ENCODE data around the gene SRD5A2.

The SRD5A2 gene

GRCh38 chr2:31528823-31529222 is 51.9 kb downstream of the SRD5A2 start:
- no peak overlapping the region for H2AFZ ChIP-seq (ENCODE audit: low read depth, low read length, severe bottlenecking)
- no peak overlapping the region for H3K4me3 ChIP-seq (ENCODE audit: insufficient read depth, low read length, poor library complexity, severe bottlenecking)
- no peaks in the 10 kb centered on the region for H4K20me1 ChIP-seq (ENCODE audit: low read depth, low read length)
- H3K9me2 ChIP-seq (replicated peaks; ENCODE audit: insufficient read depth, low read length) = no peaks in the 10 kb centered on the region
- no peaks in the 10 kb centered on the region for H3K79me2 ChIP-seq (ENCODE audit: insufficient read depth, low read length)
- no peaks in the 10 kb centered on the region for H3F3A ChIP-seq (ENCODE audit: insufficient read depth)
- TF ChIP-seq, protein P1, sequence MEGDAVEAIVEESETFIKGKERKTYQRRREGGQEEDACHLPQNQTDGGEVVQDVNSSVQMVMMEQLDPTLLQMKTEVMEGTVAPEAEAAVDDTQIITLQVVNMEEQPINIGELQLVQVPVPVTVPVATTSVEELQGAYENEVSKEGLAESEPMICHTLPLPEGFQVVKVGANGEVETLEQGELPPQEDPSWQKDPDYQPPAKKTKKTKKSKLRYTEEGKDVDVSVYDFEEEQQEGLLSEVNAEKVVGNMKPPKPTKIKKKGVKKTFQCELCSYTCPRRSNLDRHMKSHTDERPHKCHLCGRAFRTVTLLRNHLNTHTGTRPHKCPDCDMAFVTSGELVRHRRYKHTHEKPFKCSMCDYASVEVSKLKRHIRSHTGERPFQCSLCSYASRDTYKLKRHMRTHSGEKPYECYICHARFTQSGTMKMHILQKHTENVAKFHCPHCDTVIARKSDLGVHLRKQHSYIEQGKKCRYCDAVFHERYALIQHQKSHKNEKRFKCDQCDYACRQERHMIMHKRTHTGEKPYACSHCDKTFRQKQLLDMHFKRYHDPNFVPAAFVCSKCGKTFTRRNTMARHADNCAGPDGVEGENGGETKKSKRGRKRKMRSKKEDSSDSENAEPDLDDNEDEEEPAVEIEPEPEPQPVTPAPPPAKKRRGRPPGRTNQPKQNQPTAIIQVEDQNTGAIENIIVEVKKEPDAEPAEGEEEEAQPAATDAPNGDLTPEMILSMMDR (IDR thresholded peaks at IDR 0.05; ENCODE audit: insufficient read depth, low read length, poor library complexity, severe bottlenecking) = no peak
- no peak for TF ChIP-seq EZH2phosphoT487 (conservative IDR thresholded peaks at IDR 0.05; ENCODE audit: low read length)
- H3K4me2 ChIP-seq (ENCODE audit: low read depth, low read length, poor library complexity, severe bottlenecking) = no peak overlapping the region
- H3K27ac ChIP-seq (ENCODE audit: low read depth, low read length) = no peak overlapping the region
- no peaks in the 10 kb centered on the region for H3K36me3 ChIP-seq (ENCODE audit: low read length)
- no peak overlapping the region for H3K9ac ChIP-seq (ENCODE audit: low read length)
- H3K27me3 ChIP-seq (ENCODE audit: low read length) = no peaks in the 10 kb centered on the region
- H3K9me3 ChIP-seq (ENCODE audit: insufficient read depth, low read length) = no peaks in the 10 kb centered on the region

GRCh38 chr2:31526946-31527732 is 53.6 kb downstream of the SRD5A2 start:
- Histone ChIP-seq H3F3A (ENCODE audit: insufficient read depth) (no peaks in the 10 kb centered on the region), H3K4me2 (ENCODE audit: low read depth, low read length, poor library complexity, severe bottlenecking) (no peak overlapping the region), H3K4me3 (ENCODE audit: insufficient read depth, low read length, poor library complexity, severe bottlenecking) (no peak overlapping the region), H3K9me3 (ENCODE audit: insufficient read depth, low read length) (no peaks in the 10 kb centered on the region), H3K27me3 (ENCODE audit: low read length) (no peaks in the 10 kb centered on the region), H3K36me3 (ENCODE audit: low read length) (no peaks in the 10 kb centered on the region), H4K20me1 (ENCODE audit: low read depth, low read length) (no peaks in the 10 kb centered on the region), H3K79me2 (ENCODE audit: insufficient read depth, low read length) (no peaks in the 10 kb centered on the region), H3K9me2 (replicated peaks; ENCODE audit: insufficient read depth, low read length) (no peaks in the 10 kb centered on the region), H2AFZ (ENCODE audit: low read depth, low read length, severe bottlenecking) (no peak overlapping the region), H3K9ac (ENCODE audit: low read length) (no peak overlapping the region), H3K27ac (ENCODE audit: low read depth, low read length) (no peak overlapping the region)
- no peak for TF ChIP-seq EZH2phosphoT487 (conservative IDR thresholded peaks at IDR 0.05; ENCODE audit: low read length)
- TF ChIP-seq, protein P1 (IDR thresholded peaks at IDR 0.05; ENCODE audit: insufficient read depth, low read length, poor library complexity, severe bottlenecking) = no peak

- H3K4me2 ChIP-seq (ENCODE audit: low read depth, low read length, poor library complexity, severe bottlenecking) = no peak overlapping the region
- TF ChIP-seq EZH2phosphoT487 (conservative IDR thresholded peaks at IDR 0.05; ENCODE audit: low read length) = no peak
- TF ChIP-seq, protein P1 (IDR thresholded peaks at IDR 0.05; ENCODE audit: insufficient read depth, low read length, poor library complexity, severe bottlenecking) = no peak
Observed at GRCh38 chr2:31525876-31526275, 54.9 kb downstream of the SRD5A2 start.

More at GRCh38 chr2:31525876-31526275, 54.9 kb downstream of the SRD5A2 start:
- Histone ChIP-seq H3K79me2 (ENCODE audit: insufficient read depth, low read length) (no peaks in the 10 kb centered on the region), H3K9me3 (ENCODE audit: insufficient read depth, low read length) (no peaks in the 10 kb centered on the region), H3K27me3 (ENCODE audit: low read length) (no peaks in the 10 kb centered on the region), H4K20me1 (ENCODE audit: low read depth, low read length) (no peaks in the 10 kb centered on the region), H3K36me3 (ENCODE audit: low read length) (no peaks in the 10 kb centered on the region), H3K27ac (ENCODE audit: low read depth, low read length) (no peak overlapping the region), H3K9ac (ENCODE audit: low read length) (no peak overlapping the region), H2AFZ (ENCODE audit: low read depth, low read length, severe bottlenecking) (no peak overlapping the region), H3K9me2 (replicated peaks; ENCODE audit: insufficient read depth, low read length) (no peaks in the 10 kb centered on the region), H3K4me3 (ENCODE audit: insufficient read depth, low read length, poor library complexity, severe bottlenecking) (no peak overlapping the region), H3F3A (ENCODE audit: insufficient read depth) (no peaks in the 10 kb centered on the region)
